Suprapubic skin (tissue), 3 donors: Measurements from ENCODE around the gene DBN1.

ENCODE experiments used
- EP300 ChIP-seq: sonication (generic); formaldehyde crosslinking; IDR thresholded peaks from one replicate; pipeline ENCODE4 v1.6.1; 2017; ENCODE audit warnings: antibody characterized with exemption
- POLR2A ChIP-seq, 2 donors: fragments of 450-650 bp; IDR thresholded peaks; one replicate each; pipeline ENCODE4 v1.6.1; 2017; ENCODE audit warnings: antibody characterized with exemption in 2 of 2, mild to moderate bottlenecking in 2 of 2, moderate library complexity in 2 of 2
- TF ChIP-seq, protein P1 (sequence below), 2 donors: fragments of 200-600 bp in 1 of 2; fragments of 450-650 bp in 1 of 2; sonication (generic) in 1 of 2; IDR thresholded peaks; one replicate each; pipeline ENCODE4 v1.5.1; 2016 to 2019; ENCODE audit warnings: antibody characterized with exemption in 2 of 2, mild to moderate bottlenecking in 1 of 2, moderate library complexity in 1 of 2

DNA sequence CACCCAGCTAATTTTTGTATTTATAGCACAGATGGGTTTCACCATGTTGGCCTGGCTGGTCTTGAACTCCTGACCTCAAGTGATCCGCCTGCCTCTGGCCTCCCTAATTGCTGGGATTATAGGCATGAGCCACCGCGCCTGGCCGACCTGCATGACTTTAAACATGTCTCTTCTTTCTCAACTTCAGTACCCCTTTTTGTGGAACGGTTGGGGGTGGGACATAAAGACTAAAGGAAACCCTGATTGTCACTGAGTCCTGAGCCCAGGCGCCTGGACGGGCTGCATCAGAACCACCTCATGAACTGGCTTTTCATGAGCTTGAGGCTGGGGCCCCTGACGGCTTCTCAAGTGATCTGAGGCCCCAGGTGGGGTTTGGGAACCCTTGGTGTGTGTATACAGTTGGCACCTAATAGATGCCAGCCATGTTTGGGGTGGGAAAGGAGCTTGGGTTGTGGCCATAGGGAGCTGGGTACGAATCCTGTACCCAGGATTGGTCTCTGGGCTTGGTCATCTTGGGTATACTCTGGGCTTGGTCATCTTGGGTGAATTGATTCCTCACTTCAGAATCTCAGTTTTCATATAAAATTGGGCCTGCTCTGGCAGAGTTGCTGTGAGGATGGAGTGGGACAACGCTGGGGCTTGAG lies 44.7 kb downstream of the DBN1 start:
- TF ChIP-seq, protein P1, sequence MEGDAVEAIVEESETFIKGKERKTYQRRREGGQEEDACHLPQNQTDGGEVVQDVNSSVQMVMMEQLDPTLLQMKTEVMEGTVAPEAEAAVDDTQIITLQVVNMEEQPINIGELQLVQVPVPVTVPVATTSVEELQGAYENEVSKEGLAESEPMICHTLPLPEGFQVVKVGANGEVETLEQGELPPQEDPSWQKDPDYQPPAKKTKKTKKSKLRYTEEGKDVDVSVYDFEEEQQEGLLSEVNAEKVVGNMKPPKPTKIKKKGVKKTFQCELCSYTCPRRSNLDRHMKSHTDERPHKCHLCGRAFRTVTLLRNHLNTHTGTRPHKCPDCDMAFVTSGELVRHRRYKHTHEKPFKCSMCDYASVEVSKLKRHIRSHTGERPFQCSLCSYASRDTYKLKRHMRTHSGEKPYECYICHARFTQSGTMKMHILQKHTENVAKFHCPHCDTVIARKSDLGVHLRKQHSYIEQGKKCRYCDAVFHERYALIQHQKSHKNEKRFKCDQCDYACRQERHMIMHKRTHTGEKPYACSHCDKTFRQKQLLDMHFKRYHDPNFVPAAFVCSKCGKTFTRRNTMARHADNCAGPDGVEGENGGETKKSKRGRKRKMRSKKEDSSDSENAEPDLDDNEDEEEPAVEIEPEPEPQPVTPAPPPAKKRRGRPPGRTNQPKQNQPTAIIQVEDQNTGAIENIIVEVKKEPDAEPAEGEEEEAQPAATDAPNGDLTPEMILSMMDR (IDR thresholded peaks at IDR 0.05), result no peak
- no peak for TF ChIP-seq POLR2A (IDR thresholded peaks at IDR 0.05)
- TF ChIP-seq EP300, result no peak
